Fibroblast of upper back skin (primary cell): ENCODE measurements around the gene MYH7B.

Source experiments
- DNase-seq: peaks from one replicate; pipeline ENCODE4 v3.0.0-alpha.2; 2013

The MYH7B gene

DNA sequence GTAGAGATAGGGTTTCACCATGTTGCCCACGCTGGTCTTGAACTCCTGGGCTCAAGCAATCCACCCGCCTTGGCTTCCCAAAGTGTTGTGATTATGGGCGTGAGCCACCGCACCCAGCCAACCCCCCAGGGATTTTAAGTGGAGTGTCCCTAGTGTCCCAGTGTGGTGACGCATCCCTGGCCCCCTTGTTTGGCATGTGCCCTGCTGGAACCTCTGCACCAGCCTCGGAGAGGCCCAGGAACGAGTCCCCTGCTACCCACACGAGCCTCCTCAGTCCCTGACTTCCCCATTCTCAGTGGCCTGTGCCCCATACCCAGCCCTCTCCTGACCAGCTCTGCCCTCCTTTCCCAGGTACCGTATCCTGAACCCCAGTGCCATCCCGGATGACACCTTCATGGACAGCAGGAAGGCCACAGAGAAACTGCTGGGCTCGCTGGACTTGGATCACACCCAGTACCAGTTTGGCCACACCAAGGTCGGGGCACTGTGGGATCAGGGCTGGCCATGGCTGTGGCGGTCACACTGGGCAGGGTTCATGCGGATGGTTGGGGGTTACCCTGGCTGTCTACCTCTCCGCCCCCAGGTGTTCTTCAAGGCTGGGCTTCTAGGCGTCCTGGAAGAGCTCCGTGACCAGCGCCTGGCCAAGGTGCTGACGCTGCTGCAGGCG, 37.2 kb downstream of the MYH7B start:
- no peak for DNase-seq

DNA sequence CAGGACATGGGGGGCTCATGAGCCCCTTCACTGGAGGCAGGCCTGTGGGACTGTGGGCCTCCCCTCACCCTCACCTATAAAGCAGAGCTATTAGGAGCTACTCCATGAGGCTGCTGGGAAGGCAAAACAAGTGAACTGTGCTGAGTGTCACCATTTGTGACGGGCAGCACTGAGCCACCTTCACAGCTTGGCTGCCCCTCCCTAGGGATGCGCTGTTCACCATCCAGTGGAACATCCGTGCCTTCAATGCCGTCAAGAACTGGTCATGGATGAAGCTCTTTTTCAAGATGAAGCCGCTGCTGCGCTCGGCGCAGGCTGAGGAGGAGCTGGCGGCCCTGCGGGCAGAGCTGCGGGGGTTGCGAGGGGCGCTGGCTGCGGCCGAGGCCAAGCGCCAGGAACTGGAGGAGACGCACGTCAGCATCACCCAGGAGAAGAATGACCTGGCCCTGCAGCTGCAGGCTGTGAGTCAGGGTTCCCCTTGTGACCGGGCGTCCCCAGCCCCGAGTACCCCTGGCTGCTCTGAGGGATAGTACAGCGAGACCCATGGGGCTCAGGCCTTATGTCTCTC, 38.4 kb downstream of the MYH7B start:
- no peak for DNase-seq

DNA sequence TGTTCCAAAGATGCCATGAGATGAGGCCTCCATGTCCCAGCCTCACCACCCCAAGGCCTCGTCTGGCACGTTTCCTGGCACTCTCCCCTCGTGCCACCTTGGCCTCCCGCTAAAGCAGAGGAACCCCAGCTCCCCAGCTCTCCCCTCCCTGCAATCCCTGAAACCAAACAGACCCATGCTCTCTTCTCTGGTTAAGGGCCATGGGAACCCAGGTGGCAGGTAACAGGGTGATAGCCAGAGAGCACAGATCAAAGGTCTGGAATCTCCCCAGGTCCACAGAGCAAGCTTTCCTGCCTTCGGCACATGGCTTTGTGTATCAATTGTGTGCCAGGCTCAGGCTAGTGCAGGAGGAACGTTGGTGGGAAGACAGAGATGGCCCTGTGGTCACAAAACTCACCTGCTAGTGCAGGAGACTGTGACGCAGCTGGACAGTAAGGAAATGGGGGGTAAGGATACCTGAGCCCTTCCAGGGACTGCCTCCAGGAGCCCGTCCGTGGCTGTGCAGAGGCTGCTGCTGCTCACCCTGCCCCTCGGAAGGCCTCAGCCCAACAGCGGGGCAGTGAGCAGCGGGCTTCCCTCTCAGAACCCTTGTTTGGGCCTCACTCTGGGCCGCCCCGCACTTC, 39.0 kb downstream of the MYH7B start:
- no peak for DNase-seq

DNA sequence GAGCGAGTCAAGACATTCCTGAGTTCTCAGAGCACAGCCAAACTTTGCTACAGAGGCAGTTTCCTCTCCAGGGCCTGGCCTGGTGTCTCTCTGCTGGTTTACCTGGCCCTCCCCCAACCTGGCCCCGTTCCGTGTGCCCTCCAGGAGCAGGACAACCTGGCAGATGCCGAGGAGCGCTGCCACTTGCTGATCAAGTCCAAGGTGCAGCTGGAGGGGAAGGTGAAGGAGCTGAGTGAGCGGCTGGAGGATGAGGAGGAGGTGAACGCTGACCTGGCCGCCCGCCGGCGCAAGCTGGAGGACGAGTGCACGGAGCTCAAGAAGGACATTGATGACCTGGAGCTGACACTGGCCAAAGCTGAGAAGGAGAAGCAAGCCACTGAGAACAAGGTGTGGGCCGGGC, 39.5 kb downstream of the MYH7B start:
- DNase-seq: no peak

DNA sequence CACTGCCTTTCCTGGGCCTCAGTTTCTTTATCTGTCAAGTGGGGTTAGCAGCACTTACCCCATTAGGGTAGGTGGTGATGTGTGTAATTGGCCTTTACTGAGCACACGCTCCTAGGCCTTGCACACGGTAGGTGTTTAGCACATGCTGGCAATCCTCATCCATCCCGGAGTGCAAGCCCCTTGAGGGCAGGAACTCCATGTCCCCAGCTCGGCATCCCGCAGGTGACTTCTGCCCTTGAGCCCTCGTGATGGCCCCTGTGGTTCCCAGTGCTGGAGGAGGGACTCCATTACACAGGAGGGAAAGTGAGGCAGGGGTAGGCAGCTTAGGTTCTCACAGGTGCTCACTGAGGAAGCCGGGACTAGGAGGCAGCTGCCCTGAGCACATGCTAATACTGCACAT, 40.0 kb downstream of the MYH7B start:
- no peak for DNase-seq

DNA sequence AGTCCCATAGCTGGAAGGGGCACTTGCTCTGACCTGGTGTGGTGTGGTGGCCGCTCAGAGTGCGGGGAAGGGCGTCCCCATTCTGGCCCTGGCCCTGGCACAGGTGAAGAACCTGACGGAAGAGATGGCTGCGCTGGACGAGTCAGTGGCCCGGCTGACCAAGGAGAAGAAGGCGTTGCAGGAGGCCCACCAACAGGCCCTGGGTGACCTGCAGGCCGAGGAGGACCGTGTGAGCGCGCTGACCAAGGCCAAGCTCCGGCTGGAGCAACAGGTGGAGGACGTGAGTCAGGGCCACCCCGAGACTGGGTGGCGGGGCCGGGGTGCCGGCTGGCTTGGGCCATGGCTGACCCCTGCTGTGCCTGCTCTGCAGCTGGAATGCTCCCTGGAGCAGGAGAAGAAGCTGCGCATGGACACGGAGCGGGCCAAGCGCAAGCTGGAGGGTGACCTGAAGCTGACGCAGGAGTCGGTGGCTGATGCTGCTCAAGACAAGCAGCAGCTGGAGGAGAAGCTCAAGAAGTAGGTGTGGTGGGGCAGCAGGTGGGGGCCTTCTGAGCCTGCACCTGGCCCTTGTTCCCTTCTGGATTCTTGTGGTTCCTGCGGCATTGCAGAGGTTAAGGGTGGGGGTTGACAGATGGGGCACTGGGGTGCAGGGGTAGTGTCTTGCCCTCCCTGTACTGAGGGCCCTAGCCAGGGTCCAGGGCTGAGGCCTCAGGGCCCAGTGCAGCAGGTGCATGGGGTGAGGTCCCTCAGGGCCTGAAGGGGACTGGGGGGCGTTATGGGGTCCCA, 40.8 kb downstream of the MYH7B start:
- DNase-seq: no peak

DNA sequence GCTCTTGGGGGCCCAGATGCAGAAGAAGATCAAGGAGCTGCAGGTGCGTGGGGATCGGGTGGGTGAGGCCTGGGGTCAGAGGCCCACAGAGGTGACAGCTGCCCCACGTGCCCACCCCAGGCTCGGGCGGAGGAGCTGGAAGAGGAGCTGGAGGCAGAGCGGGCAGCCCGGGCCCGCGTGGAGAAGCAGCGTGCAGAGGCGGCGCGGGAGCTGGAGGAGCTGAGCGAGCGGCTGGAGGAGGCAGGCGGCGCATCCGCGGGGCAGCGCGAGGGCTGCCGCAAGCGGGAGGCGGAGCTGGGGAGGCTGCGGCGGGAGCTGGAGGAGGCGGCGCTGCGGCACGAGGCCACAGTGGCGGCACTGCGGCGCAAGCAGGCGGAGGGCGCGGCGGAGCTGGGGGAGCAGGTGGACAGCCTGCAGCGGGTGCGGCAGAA, 41.5 kb downstream of the MYH7B start:
- peak; percentile 13 for DNase-seq

DNA sequence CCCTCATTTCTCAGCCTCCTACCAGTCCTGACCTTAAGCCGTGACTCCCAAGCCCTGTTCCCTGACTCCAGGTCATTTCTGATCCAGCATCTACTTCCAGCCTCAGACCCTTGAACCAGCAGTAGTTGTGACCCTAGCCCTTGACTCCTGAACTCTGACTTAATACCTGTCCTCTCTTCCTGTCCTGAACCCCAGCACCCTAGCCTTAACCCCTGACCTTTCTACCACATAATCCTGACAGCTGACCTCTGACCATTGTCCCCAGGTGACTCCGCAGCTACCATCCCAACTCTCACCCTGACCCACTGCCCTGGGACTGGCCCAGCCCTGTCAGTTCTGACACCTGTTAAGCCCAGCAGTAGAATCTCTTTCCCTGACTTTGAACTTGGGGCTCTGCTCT, 42.1 kb downstream of the MYH7B start:
- DNase-seq: no peak

DNA sequence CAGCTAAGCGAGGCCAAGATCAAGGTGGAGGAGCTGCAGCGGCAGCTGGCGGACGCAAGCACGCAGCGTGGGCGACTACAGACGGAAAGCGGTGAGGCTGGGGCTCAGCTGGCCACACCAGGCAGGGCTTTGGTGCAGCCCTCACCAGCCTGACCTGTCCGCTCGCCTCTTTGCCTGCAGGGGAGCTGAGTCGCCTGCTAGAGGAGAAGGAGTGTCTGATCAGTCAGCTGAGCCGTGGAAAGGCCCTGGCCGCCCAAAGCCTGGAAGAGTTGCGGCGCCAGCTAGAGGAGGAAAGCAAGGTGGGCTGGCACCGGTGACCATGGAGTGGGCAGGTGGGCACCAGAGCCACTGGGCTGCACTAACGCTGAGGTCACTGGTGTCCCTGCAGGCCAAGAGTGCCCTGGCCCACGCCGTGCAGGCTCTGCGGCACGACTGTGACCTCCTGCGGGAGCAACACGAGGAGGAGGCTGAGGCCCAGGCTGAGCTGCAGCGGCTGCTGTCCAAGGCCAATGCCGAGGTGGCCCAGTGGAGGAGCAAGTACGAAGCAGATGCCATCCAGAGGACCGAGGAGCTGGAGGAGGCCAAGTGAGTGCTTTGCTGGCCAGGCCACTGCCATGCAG, 42.8 kb downstream of the MYH7B start:
- DNase-seq: no peak

DNA sequence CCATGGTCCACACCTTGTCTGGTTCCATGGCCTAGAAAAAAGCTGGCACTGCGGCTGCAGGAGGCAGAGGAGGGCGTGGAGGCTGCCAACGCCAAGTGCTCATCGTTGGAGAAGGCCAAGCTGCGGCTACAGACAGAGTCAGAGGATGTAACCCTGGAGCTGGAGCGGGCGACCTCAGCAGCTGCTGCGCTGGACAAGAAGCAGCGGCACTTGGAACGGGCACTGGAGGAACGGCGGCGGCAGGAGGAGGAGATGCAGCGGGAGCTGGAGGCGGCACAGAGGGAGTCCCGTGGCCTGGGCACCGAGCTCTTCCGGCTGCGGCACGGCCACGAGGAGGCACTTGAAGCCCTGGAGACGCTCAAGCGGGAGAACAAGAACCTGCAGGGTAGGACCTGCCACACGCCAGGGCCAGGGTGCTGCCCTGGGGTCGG, 43.4 kb downstream of the MYH7B start:
- DNase-seq: no peak

DNA sequence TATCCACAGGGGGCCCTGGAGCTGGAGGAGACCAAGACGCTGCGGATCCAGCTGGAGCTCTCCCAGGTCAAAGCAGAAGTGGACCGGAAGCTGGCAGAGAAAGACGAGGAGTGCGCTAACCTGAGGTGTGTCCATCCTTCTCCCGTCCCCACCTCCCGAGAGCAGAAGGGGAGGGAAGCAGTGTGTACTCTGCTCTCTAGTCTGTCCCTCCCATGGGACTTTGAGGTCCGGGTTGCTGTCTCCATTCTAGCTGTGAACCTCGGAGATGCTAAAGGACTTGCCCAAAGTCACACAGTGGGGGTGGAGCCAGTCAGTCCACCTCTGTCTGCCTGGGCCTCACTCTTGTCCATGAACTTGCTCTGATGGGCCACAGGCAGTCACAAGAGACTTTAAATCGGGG, 44.1 kb downstream of the MYH7B start:
- no peak for DNase-seq

DNA sequence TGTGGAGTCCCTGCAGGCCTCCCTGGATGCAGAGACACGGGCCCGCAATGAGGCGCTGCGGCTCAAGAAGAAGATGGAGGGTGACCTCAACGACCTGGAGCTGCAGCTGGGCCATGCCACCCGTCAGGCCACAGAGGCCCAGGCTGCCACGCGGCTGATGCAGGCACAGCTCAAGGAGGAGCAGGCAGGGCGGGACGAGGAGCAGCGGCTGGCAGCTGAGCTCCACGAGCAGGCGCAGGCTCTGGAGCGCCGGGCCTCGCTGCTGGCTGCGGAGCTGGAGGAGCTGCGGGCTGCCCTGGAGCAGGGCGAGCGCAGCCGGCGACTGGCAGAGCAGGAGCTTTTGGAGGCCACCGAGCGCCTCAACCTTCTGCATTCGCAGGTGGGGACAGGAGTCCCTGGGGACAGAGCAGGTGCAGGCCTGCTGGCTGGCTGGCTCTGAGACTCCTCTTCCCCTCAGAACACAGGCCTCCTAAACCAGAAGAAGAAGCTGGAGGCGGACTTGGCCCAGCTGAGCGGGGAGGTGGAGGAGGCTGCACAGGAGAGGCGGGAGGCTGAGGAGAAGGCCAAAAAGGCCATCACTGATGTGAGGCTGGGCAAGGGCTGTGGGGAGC, 44.7 kb downstream of the MYH7B start:
- DNase-seq: no peak

DNA sequence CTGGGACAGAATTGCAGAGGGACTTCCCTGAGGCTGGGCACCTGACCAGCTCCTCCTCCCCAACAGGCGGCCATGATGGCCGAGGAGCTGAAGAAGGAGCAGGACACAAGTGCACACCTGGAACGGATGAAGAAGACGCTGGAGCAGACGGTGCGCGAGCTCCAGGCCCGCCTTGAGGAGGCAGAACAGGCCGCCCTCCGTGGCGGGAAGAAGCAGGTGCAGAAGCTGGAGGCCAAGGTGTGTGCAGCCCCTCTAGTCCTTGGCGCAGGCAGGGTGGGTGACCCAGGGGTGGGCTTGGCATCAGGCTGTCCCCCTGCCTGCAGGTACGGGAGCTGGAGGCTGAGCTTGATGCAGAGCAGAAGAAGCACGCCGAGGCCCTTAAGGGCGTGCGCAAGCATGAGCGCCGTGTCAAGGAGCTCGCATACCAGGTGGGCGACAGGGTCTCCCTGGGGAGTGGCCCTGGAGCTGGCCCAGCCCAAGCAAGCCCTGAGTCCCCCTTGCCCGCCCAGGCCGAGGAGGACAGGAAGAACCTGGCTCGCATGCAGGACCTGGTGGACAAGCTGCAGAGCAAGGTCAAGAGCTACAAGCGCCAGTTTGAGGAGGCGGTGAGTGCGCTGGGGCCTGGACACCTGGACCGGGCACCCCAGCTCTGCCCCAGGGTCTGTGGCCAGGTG, 45.4 kb downstream of the MYH7B start:
- no peak for DNase-seq

DNA sequence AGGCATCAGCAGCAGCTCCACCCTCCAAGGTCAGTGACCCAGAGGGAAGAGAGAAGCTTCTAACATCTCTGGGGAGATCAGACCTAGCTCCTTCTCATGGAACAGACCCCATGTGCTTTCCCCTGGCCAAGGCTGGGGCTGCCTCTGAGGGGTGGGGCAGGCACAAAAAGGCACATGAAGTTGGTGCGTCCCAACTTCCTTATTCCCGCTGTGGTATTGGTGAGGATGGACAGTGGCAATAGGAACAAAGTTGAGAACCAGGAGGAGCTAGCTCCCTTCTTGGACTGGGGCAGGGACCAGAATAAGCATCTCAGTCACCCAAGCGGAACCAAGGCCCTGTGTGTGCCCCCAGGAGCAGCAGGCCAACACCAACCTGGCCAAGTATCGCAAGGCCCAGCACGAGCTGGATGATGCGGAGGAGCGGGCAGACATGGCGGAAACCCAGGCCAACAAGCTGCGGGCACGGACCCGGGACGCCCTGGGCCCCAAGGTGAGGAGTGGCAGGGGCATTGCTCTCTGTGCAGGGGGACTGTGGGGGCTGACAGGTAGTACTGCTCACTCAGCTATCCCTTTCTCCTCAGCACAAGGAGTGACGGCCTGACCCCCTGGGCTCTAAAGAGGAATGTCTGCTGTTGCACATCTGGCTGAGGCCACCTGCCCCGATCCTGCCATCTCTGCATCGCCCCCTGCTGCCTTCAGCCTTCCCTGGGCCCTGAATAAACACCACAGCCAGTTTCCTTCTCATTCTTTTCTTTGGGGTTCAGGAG, 46.1 kb downstream of the MYH7B start:
- no peak for DNase-seq

DNA sequence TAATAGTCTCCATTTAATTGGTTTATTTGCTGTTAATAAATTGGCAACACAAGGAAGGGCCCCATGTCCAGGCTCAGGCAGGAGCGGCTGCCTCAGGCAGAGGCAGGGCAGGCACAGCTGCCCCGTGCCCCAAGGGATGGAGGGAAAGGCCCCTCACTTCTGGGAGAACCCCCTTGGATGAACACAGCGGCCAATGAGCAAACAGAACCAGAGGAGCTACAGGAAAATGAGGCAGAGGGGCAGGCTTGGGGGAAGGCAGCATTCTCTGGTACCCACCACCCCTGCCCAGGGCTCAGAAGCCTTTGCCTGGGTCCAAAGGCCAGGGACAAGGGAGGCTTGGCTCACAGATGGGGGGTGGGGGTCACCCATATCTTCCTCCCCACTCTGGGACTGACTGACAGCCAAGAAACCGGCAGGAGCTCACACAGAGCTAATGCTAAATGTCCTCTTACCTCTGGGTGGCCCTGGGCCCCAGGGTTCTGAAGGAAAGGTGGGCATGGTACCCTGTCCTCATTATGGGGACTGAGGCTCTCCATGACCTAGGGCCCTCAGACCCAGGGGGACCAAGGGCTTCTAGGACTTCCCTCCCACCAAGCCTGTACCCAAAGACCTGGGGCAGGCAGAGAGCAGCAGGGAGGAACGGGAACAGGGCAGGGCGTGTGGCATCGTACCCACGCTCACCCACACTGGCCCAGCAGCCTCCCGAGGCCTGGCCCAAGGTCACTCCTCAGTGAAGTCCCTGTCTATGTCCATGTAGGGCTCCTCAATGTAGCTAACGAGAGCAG, 47.0 kb downstream of the MYH7B start:
- DNase-seq: no peak

DNA sequence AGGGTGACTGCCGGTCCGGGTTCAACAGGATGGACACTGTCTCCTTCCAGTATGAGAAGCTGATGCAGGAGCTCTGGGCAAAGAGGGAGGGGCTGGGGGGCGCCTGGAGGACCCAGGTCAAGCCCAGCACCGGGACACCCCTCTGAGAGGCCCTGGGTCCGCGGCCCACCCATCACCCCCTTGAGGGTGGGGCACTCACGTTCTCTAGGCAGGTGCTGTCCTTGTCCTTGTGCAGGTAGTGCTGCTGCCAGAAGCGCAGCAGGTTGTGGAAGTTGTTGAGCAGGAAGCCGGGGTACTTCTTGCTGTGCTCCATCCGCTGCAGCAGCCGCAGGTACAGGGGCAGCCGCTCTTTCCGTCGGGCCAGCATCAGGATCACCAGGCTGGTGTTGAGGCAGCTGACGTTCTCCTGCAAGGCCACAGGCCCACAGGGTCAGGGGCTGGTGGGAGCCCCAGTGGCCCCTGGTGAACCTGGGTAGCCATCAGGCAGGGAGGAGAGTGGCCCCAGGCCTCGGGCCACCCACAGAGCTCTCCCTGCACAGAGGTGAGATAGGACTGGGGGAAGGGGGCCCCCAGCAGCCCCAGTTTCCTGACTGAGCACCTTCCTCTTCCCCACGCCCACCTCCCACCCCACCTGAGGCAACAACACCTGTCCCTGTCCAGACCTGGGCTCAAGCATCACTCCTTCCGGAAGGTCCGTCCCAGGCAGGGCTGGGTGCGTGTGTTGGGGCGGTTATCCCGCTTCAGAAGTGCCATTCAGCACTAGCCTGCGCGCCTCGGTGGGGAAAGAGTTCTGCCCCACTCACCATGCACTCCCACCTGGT, 47.8 kb downstream of the MYH7B start:
- no peak for DNase-seq

DNA sequence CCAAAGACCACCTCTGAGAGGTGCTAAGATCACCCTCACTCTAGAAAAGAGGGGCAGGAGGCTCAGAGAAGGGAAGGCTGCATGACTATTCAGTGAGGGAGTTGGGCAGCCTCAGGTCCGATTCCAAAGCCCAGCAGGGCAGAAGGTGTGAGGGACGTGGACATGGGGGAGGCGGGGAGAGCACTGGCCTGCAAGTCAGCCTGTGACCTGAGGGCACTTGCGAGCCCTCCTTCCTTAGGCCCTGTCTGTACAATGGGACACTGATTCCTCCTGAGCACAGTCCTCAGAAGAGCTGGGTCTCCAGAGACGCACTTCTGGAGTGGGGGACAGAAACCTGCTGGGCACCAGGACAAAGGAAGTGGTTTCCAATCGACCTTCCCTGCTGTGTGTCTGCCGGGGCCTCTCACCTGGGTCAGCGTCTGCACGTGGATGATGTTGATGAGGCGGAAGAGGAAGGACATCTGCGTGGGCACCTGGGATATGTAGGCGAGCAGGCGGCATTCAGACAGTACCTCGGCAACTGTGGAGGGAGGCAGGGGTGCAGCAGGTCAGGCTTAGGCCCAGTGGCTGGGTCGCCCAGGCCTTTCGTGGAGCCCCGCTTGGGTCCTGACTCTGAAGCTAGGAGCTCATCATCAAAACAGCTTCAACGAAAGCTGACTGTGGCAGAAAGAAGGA, 48.5 kb downstream of the MYH7B start:
- DNase-seq: no peak

DNA sequence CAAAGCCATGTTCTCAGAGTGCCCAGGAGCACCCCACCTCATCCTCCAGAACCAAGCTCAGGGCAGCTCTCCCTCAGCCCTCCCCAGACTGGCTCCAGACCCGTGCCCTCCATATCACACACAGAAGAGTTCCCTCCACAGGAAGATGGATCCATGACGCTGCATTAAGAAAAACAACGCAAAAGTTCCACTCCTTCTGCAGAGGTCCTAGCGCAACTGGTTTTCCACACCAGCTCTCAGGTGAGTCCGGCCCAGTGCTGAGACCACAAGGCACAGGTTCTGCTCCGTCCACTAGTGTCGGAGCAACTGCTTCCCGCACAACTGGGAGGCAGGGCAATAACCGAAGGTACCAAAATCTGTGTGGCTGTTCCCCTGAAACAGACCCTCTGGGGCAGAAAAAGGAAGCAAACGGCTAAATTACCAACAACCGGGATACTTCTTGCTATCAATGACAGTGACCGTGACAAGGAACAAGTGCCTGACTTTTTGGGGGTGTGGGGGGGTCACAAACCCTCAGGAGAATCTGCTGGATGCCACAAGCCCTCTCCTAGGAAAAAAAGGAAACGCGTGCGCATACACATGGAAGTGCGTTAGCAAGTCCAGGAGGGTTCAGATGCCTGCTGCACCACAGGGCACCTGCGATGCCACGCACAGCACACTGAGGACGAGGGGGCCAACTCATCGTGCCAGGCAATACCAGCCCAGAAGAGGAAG, 49.2 kb downstream of the MYH7B start:
- DNase-seq: no peak
